C4-2B (cell line): ENCODE measurements around the gene NFKBIL1.

Experiments
- CTCF ChIP-seq: fragments of 450-650 bp; conservative IDR thresholded peaks from 2 replicates; pipeline ENCODE4 v1.5.1; 2017; ENCODE audit warnings: mild to moderate bottlenecking
- ZFX ChIP-seq: fragments of 450-650 bp; IDR thresholded peaks from 2 replicates; pipeline ENCODE4 v1.6.1; 2017

- no peak for TF ChIP-seq CTCF
- TF ChIP-seq ZFX = no peak
These were observed 48.7 kb upstream of the NFKBIL1 start for GRCh38 chr6:31498748-31499147.
